IMR-90 (cell line): ENCODE measurements around the gene FUT6. TPM values are rescaled to one million over a fixed set of nuclear protein-coding genes. Genes with fewer than 3 reads are reported as not detected.

Experiments used
- ATAC-seq: fragments of 200-7000 bp; cut with Tn5 transposase; 2 replicates; pipeline ENCODE4 v1.9.1; 2020; ENCODE audit warnings: low read depth, mild to moderate bottlenecking, moderate library complexity
- BruUV-seq: library from RNA; stranded (reverse); fragments of 400-500 nt; replicated peaks from 2 replicates; lab custom pipeline; 2021; lab: Mats Ljungman, UMichigan
- CTCF ChIA-PET: fragments of 300-600 bp; formaldehyde crosslinking; extraction: SDS; loops from one replicate; lab custom pipeline; 2021; ENCODE audit warnings: antibody characterized with exemption; lab: Yijun Ruan, JAX
- POLR2A ChIA-PET: fragments of 300-600 bp; sonication (Branson Sonifier 250); formaldehyde crosslinking; loops from one replicate; lab custom pipeline; 2022; ENCODE audit warnings: antibody characterized with exemption; ENCODE audit not compliant: unreplicated experiment; lab: Charles Lee
- DNase-seq: peaks from one replicate; pipeline ENCODE4 v3.0.0; 2013
- H2AFZ ChIP-seq: replicated peaks from 2 replicates; pipeline ENCODE3; 2013; ENCODE audit warnings: low read length, mild to moderate bottlenecking; ENCODE audit not compliant: poor library complexity
- H2AK5ac ChIP-seq: 2 replicates; pipeline ENCODE4 v1.6.1; 2013; ENCODE audit warnings: low read depth, low read length, inconsistent platforms
- H2AK9ac ChIP-seq: replicated peaks from 2 replicates; pipeline ENCODE3; 2013; ENCODE audit warnings: mild to moderate bottlenecking, low read depth, low read length, moderate library complexity; ENCODE audit not compliant: poor library complexity
- H2BK120ac ChIP-seq: 2 replicates; pipeline ENCODE4 v1.6.1; 2013; ENCODE audit warnings: low read depth, low read length, inconsistent platforms
- H2BK15ac ChIP-seq: 3 replicates; pipeline ENCODE4 v1.6.1; 2013; ENCODE audit warnings: low read depth, low read length, inconsistent platforms
- H2BK20ac ChIP-seq: 2 replicates; pipeline ENCODE4 v1.6.1; 2013; ENCODE audit warnings: low read depth, mild to moderate bottlenecking, inconsistent platforms, low read length, moderate library complexity
- H2BK5ac ChIP-seq: 2 replicates; pipeline ENCODE4 v1.6.1; 2013; ENCODE audit warnings: mild to moderate bottlenecking, low read depth, low read length, inconsistent platforms; ENCODE audit not compliant: poor library complexity, severe bottlenecking
- H3K14ac ChIP-seq: replicated peaks from 2 replicates; pipeline ENCODE4 v1.6.1; 2013; ENCODE audit warnings: low read depth, low read length, inconsistent platforms
- H3K18ac ChIP-seq: 2 replicates; pipeline ENCODE4 v1.6.1; 2013; ENCODE audit warnings: low read depth, low read length, control low read depth
- H3K23ac ChIP-seq: 2 replicates; pipeline ENCODE4 v1.6.1; 2013; ENCODE audit warnings: low read depth, low read length, inconsistent platforms
- H3K27ac ChIP-seq: 2 replicates; pipeline ENCODE4 v1.5.1; 2013; ENCODE audit warnings: mild to moderate bottlenecking, control low read depth, low read length; ENCODE audit not compliant: insufficient read depth
- H3K27me3 ChIP-seq: 2 replicates; pipeline ENCODE4 v1.6.1; 2013; ENCODE audit warnings: low read length; ENCODE audit not compliant: control insufficient read depth, insufficient read depth
- H3K36me3 ChIP-seq: 2 replicates; pipeline ENCODE4 v1.6.1; 2013; ENCODE audit warnings: low read length, mixed read lengths; ENCODE audit not compliant: control insufficient read depth, insufficient read depth
- H3K4ac ChIP-seq: 2 replicates; pipeline ENCODE4 v1.6.1; 2013; ENCODE audit warnings: low read depth, low read length, inconsistent platforms
- H3K4me1 ChIP-seq: 2 replicates; pipeline ENCODE4 v1.6.1; 2013; ENCODE audit warnings: low read length, mixed read lengths; ENCODE audit not compliant: control insufficient read depth, insufficient read depth
- H3K4me2 ChIP-seq: 2 replicates; pipeline ENCODE4 v1.6.1; 2013; ENCODE audit warnings: low read depth, mild to moderate bottlenecking, control low read depth, low read length, moderate library complexity
- H3K4me3 ChIP-seq: 2 replicates; pipeline ENCODE4 v1.5.1; 2013; ENCODE audit warnings: low read depth, mild to moderate bottlenecking, control low read depth, low read length, moderate library complexity; ENCODE audit not compliant: insufficient read depth
- H3K56ac ChIP-seq: 2 replicates; pipeline ENCODE4 v1.6.1; 2013; ENCODE audit warnings: low read length, inconsistent platforms; ENCODE audit not compliant: insufficient read depth; ENCODE audit errors: extremely low read depth
- H3K79me1 ChIP-seq, 2 experiments: 2 replicates each; pipeline ENCODE4 v1.6.1; 2013; ENCODE audit warnings: low read length in 2 of 2, inconsistent platforms in 1 of 2, low read depth in 1 of 2
- H3K9ac ChIP-seq: 2 replicates; pipeline ENCODE4 v1.6.1; 2013; ENCODE audit warnings: low read depth, low read length, control low read depth
- H3K9me1 ChIP-seq: 2 replicates; pipeline ENCODE4 v1.6.1; 2013; ENCODE audit warnings: low read length, inconsistent platforms; ENCODE audit not compliant: insufficient read depth
- H3K9me3 ChIP-seq: 2 replicates; pipeline ENCODE4 v1.6.1; 2013; ENCODE audit warnings: low read length; ENCODE audit not compliant: control insufficient read depth, insufficient read depth
- H4K20me1 ChIP-seq: 2 replicates; pipeline ENCODE4 v1.6.1; 2013; ENCODE audit warnings: low read length, inconsistent platforms; ENCODE audit not compliant: insufficient read depth
- H4K5ac ChIP-seq: 2 replicates; pipeline ENCODE4 v1.6.1; 2013; ENCODE audit warnings: mild to moderate bottlenecking, low read depth, low read length, control low read depth
- H4K8ac ChIP-seq, 2 experiments: 2 replicates each; pipeline ENCODE4 v1.6.1; 2013; ENCODE audit warnings: low read depth in 2 of 2, low read length in 2 of 2, control low read depth in 1 of 2, inconsistent platforms in 1 of 2
- H4K91ac ChIP-seq: 2 replicates; pipeline ENCODE4 v1.6.1; 2013; ENCODE audit warnings: low read depth, low read length, inconsistent platforms; ENCODE audit not compliant: insufficient read depth
- BHLHE40 ChIP-seq: fragments of 150-350 bp; IDR thresholded peaks from 2 replicates; pipeline ENCODE4 v1.6.1; 2016; ENCODE audit warnings: mild to moderate bottlenecking, low read depth, low read length
- CEBPB ChIP-seq: IDR thresholded peaks from 2 replicates; pipeline ENCODE4 v1.6.1; 2012; ENCODE audit warnings: low read depth, low read length, improper control_type of control experiment
- CHD1 ChIP-seq: IDR thresholded peaks from 2 replicates; pipeline ENCODE4 v1.6.1; 2012; ENCODE audit warnings: low read depth, low read length, improper control_type of control experiment
- FOS ChIP-seq: fragments of 150-350 bp; IDR thresholded peaks from 2 replicates; pipeline ENCODE4 v1.6.1; 2016; ENCODE audit warnings: low read depth, low read length
- MAFK ChIP-seq: IDR thresholded peaks from 2 replicates; pipeline ENCODE4 v1.6.1; 2012; ENCODE audit warnings: low read depth, low read length, improper control_type of control experiment
- MAZ ChIP-seq: IDR thresholded peaks from 2 replicates; pipeline ENCODE4 v1.6.1; 2012; ENCODE audit warnings: low read depth, mild to moderate bottlenecking, low read length, improper control_type of control experiment, moderate library complexity, borderline replicate concordance
- MXI1 ChIP-seq: IDR thresholded peaks from 2 replicates; pipeline ENCODE4 v1.6.1; 2012; ENCODE audit warnings: low read depth, mild to moderate bottlenecking, low read length, moderate library complexity, borderline replicate concordance
- NFE2L2 ChIP-seq: fragments of 150-350 bp; IDR thresholded peaks from 2 replicates; pipeline ENCODE4 v1.6.1; 2016; ENCODE audit warnings: low read depth, mild to moderate bottlenecking, low read length
- POLR2A ChIP-seq: IDR thresholded peaks from 2 replicates; pipeline ENCODE4 v1.6.1; 2012; ENCODE audit warnings: mild to moderate bottlenecking, low read depth, low read length
- RAD21 ChIP-seq: IDR thresholded peaks from 2 replicates; pipeline ENCODE4 v1.6.1; 2012; ENCODE audit warnings: low read length, improper control_type of control experiment
- RCOR1 ChIP-seq: IDR thresholded peaks from 2 replicates; pipeline ENCODE4 v1.6.1; 2012; ENCODE audit warnings: mild to moderate bottlenecking, low read length, improper control_type of control experiment; ENCODE audit not compliant: insufficient replicate concordance
- RFX5 ChIP-seq: IDR thresholded peaks from 2 replicates; pipeline ENCODE4 v1.8.0; 2012; ENCODE audit warnings: low read depth, mild to moderate bottlenecking, low read length, moderate library complexity
- SMC3 ChIP-seq: fragments of 150-350 bp; IDR thresholded peaks from 2 replicates; pipeline ENCODE4 v1.6.1; 2016; ENCODE audit warnings: low read depth, mild to moderate bottlenecking, antibody characterized with exemption, low read length, moderate library complexity
- WGBS, 2 experiments: methylation state at CpG; one replicate each; pipeline versions ENCODE4 v1.1.5 to v1.1.7; 2013; ENCODE audit warnings: missing lambda C conversion rate in 2 of 2; ENCODE audit not compliant: insufficient read length in 1 of 2; ENCODE audit errors: extremely low coverage in 2 of 2; 5-methylcytosine and 5-hydroxymethylcytosine counted together
- dilution Hi-C: fragments of 300-500 bp; cut with HindIII; formaldehyde crosslinking; loops from one replicate; pipeline ENCODE4 v1.14.3; 2018; ENCODE audit warnings: low sequenced_read_pairs; ENCODE audit not compliant: unreplicated experiment
- in situ Hi-C: fragments of 300-500 bp; cut with MboI; formaldehyde crosslinking; loops from 3 replicates; pipeline ENCODE4 v1.14.3; 2019; ENCODE audit warnings: low sequenced_read_pairs, inconsistent platforms, mixed read lengths
- intact Hi-C: fragments of 100-400 bp; cut with micrococcal nuclease; formaldehyde crosslinking; loops from 2 replicates; pipeline ENCODE4 v1.10.0; 2022
- polyA plus RNA-seq, 3 experiments: library from polyadenylated mRNA; depleted of rRNA; stranded (reverse); fragments of >200 nt; gene quantifications; 2 replicates each; pipeline ENCODE4 v1.2.3, GENCODE V29; 2012; ENCODE audit warnings: low replicate concordance in 1 of 3
- total RNA-seq: library from RNA; depleted of rRNA; stranded (reverse); fragments of >200 nt; gene quantifications from 2 replicates; pipeline ENCODE4 v1.2.3, GENCODE V29; 2012
- TF ChIP-seq, protein P1 (sequence below): fragments of 150-350 bp; IDR thresholded peaks from 2 replicates; pipeline ENCODE4 v1.6.1; 2017; ENCODE audit warnings: mild to moderate bottlenecking, antibody characterized with exemption, low read length, low read depth
- TF ChIP-seq, protein P2 (sequence below): conservative IDR thresholded peaks from 2 replicates; pipeline ENCODE4 v1.5.1; 2012; ENCODE audit warnings: mild to moderate bottlenecking, low read depth, low read length, improper control_type of control experiment
- TF ChIP-seq, protein P3 (sequence below): fragments of 150-350 bp; IDR thresholded peaks from 2 replicates; pipeline ENCODE4 v1.6.1; 2016; ENCODE audit warnings: low read depth, mild to moderate bottlenecking, low read length, moderate library complexity, borderline replicate concordance

FUT6 gene
- total and polyA plus RNA-seq, 2 of the 4 experiments (the other 2 are of a cell fraction), result not detected

DNA sequence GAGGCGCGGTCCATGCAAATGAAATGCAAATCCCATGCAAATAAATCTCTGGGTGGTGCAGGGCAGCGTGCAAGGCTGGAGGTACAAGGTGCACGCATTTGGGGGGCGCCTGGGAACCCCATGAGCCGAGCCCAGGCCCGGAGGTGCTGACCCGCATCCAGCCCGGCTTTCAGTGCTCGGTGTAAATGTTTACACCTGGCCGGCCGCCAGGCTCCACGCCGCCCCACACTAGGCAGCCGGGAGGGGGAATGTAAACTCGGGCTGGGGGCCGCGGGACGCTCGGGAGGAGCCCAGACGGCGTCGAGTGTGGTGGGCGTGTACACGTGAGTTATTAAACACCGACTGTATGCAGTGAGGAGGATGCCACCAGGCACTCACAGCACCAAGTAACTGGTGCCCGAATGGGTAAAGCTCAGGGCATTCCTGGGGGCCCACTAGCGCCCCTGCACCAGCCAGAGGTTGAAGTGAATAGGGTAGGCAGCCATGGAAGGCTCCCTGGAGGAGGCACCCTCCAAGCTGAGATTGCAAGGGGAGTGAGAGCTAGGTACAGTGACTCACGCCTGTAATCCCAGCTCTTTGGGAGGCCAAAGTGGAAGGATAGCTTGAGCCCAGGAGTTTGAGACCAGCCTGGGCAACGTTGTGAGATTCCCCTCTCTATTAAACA is 17.2 kb downstream of the FUT6 start:
- no peak overlapping the region for H2BK120ac ChIP-seq
- H4K20me1 ChIP-seq, result no peaks in the 10 kb centered on the region; the same call in 1 of the 2 replicates
- BruUV-seq, result no TSS peak
- H3K56ac ChIP-seq, result no peak overlapping the region
- in situ Hi-C loops (no loop called here), dilution Hi-C loops (no loop called here), intact Hi-C loops (no loop called here)
- H3K4me1 ChIP-seq, result peaks cover 5% of the 10 kb centered on the region
- TF ChIP-seq, protein P1, sequence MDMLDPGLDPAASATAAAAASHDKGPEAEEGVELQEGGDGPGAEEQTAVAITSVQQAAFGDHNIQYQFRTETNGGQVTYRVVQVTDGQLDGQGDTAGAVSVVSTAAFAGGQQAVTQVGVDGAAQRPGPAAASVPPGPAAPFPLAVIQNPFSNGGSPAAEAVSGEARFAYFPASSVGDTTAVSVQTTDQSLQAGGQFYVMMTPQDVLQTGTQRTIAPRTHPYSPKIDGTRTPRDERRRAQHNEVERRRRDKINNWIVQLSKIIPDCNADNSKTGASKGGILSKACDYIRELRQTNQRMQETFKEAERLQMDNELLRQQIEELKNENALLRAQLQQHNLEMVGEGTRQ, result no peak
- TF ChIP-seq RCOR1, result no peak
- no peak for TF ChIP-seq FOS
- no peak for TF ChIP-seq CHD1
- no peak for TF ChIP-seq MAFK
- no peak for TF ChIP-seq BHLHE40
- TF ChIP-seq RAD21, result no peak
- no peak for TF ChIP-seq RFX5
- TF ChIP-seq CEBPB, result no peak
- TF ChIP-seq POLR2A, result no peak
- TF ChIP-seq MXI1, result no peak
- TF ChIP-seq, protein P2, sequence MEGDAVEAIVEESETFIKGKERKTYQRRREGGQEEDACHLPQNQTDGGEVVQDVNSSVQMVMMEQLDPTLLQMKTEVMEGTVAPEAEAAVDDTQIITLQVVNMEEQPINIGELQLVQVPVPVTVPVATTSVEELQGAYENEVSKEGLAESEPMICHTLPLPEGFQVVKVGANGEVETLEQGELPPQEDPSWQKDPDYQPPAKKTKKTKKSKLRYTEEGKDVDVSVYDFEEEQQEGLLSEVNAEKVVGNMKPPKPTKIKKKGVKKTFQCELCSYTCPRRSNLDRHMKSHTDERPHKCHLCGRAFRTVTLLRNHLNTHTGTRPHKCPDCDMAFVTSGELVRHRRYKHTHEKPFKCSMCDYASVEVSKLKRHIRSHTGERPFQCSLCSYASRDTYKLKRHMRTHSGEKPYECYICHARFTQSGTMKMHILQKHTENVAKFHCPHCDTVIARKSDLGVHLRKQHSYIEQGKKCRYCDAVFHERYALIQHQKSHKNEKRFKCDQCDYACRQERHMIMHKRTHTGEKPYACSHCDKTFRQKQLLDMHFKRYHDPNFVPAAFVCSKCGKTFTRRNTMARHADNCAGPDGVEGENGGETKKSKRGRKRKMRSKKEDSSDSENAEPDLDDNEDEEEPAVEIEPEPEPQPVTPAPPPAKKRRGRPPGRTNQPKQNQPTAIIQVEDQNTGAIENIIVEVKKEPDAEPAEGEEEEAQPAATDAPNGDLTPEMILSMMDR, result no peak
- TF ChIP-seq, protein P3, sequence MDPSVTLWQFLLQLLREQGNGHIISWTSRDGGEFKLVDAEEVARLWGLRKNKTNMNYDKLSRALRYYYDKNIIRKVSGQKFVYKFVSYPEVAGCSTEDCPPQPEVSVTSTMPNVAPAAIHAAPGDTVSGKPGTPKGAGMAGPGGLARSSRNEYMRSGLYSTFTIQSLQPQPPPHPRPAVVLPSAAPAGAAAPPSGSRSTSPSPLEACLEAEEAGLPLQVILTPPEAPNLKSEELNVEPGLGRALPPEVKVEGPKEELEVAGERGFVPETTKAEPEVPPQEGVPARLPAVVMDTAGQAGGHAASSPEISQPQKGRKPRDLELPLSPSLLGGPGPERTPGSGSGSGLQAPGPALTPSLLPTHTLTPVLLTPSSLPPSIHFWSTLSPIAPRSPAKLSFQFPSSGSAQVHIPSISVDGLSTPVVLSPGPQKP, result no peak
- TF ChIP-seq SMC3, result no peak
- no peak for TF ChIP-seq NFE2L2
- no peak for TF ChIP-seq MAZ
- DNase-seq (no peak), ATAC-seq (peak; percentile 27; the same call in 1 of the 2 replicates)
- POLR2A ChIA-PET, result no interaction called here
- H2BK15ac ChIP-seq, result no peak overlapping the region
- H3K27me3 ChIP-seq, result peaks cover 3% of the 10 kb centered on the region; the same call in 1 of the 2 replicates
- H3K36me3 ChIP-seq, result no peaks in the 10 kb centered on the region
- no peak overlapping the region for H3K4me3 ChIP-seq
- H3K14ac ChIP-seq, result no peak overlapping the region
- 22% methylated on average over 13 of the region's 30 CpGs; no CpG with 5 or more reads in 1 of the 2 experiments for WGBS, 2 experiments
- no peak overlapping the region for H2BK5ac ChIP-seq
- no peak overlapping the region for H3K4ac ChIP-seq
- H3K23ac ChIP-seq, result no peak overlapping the region
- H4K91ac ChIP-seq, result no peak overlapping the region
- no peaks in the 10 kb centered on the region for H3K79me1 ChIP-seq
- H2AK5ac ChIP-seq, result no peak overlapping the region
- H2BK20ac ChIP-seq, result no peak overlapping the region
- no peak overlapping the region for H3K18ac ChIP-seq
- H2AK9ac ChIP-seq, result peak overlapping the region; percentile 23
- no peak overlapping the region for H4K5ac ChIP-seq
- H3K4me2 ChIP-seq, result no peak overlapping the region; the same call in 1 of the 2 replicates
- no peaks in the 10 kb centered on the region for H3K9me1 ChIP-seq
- no peak overlapping the region for H4K8ac ChIP-seq
- no peak overlapping the region for H3K27ac ChIP-seq
- H2AFZ ChIP-seq, result peak overlapping the region; percentile 77
- no peak overlapping the region for H3K9ac ChIP-seq
- H3K9me3 ChIP-seq, result no peaks in the 10 kb centered on the region
- CTCF ChIA-PET, result interaction anchor here (2.2 kb wide), 1 partner anchor 18 kb away, joined by 7 read pairs; the partner anchor contains the start of gene NRTN
